AG04449 (cell line): ENCODE measurements around the gene PAK5.

Source experiments
- CTCF ChIA-PET: fragments of 350-600 bp; formaldehyde crosslinking; extraction: SDS; loops from one replicate; lab custom pipeline; 2021; ENCODE audit warnings: antibody characterized with exemption; lab: Yijun Ruan, JAX
- POLR2A ChIA-PET: fragments of 400-600, 350-600 bp; formaldehyde crosslinking; extraction: SDS; loops from one replicate; lab custom pipeline; 2020; ENCODE audit warnings: antibody characterized with exemption, inconsistent platforms; lab: Yijun Ruan, JAX
- DNase-seq: peaks from one replicate; pipeline ENCODE4 v3.0.0-alpha.2; 2010; ENCODE audit warnings: low read depth, low spot score
- H3K4me3 ChIP-seq: 2 replicates; pipeline ENCODE4 v1.5.1; 2011; ENCODE audit warnings: low read depth, mild to moderate bottlenecking, control low read depth, low read length
- TF ChIP-seq, protein P1 (sequence below): IDR thresholded peaks from one replicate; pipeline ENCODE4 v1.5.1; 2011; ENCODE audit warnings: mild to moderate bottlenecking, moderate library complexity, low read length, control low read depth, inconsistent platforms; ENCODE audit not compliant: insufficient read depth; ENCODE audit errors: missing control alignments

PAK5 gene

DNA sequence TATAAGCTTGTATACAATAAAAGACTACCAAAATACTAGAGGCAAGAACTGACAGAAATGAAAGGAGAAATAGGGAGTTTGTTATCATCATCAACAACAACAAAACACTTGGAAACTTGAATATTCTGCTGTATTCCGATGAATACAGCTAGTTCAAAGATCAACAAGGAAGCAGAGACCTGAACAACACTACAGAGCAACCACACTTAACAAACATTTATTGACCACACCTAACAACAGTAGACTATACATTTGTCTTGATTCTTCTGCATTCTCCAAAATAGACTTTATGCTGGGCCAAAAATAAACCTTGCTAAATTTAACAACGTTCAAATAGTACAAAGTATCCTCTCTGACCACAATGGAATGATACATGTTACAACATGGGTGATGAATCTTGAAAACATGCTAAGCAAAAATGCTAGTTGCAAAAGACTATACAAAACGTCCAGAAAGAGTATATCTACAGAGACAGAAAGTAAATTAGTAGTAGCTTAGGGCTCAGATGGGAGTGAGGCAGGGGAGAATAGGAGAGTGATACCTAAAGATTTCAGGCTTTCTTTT is 39.1 kb upstream of the PAK5 start:
- DNase-seq: no peak
- TF ChIP-seq, protein P1, sequence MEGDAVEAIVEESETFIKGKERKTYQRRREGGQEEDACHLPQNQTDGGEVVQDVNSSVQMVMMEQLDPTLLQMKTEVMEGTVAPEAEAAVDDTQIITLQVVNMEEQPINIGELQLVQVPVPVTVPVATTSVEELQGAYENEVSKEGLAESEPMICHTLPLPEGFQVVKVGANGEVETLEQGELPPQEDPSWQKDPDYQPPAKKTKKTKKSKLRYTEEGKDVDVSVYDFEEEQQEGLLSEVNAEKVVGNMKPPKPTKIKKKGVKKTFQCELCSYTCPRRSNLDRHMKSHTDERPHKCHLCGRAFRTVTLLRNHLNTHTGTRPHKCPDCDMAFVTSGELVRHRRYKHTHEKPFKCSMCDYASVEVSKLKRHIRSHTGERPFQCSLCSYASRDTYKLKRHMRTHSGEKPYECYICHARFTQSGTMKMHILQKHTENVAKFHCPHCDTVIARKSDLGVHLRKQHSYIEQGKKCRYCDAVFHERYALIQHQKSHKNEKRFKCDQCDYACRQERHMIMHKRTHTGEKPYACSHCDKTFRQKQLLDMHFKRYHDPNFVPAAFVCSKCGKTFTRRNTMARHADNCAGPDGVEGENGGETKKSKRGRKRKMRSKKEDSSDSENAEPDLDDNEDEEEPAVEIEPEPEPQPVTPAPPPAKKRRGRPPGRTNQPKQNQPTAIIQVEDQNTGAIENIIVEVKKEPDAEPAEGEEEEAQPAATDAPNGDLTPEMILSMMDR: no peak
- ChIA-PET CTCF (no interaction called here), POLR2A (no interaction called here)
- no peak overlapping the region for H3K4me3 ChIP-seq

DNA sequence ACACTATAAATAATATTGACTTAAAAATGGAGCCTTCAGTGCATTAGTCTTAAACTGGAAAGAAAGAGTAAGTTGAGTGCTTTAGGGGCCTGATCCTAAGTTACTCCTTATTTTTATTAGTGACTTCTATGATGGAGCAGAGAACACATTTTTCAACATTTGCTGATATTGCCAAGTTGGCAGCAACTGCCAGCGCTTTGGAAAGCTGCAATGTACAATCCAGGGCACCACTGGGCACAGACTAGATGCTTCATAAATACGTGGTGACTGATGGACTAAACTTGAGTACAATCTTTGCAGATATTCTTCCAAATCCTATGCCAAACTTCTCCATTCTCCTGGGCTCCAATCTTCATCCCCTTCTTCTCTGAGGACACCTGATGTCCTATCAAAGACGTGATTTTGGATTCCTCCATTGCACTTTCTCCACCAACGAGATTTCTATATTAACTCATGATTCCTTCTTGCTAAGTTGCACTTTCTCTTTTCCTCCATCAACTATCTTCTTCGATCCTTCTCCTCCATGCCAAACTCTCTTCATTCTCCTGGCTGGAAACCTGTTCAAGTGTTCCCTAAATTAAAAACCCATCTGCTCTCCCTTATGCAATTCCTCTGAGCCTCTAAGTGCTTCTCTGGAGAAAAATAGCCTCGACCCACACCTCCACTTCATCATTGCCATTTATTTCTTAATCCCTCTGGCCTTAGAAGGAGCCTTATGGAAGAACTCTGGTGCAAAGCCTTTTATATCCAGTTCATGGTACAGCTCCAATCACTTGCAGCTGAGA is 28.5 kb upstream of the PAK5 start:
- DNase-seq: no peak
- H3K4me3 ChIP-seq: no peak overlapping the region
- ChIA-PET CTCF (no interaction called here), POLR2A (no interaction called here)
- TF ChIP-seq, protein P1: no peak

DNA sequence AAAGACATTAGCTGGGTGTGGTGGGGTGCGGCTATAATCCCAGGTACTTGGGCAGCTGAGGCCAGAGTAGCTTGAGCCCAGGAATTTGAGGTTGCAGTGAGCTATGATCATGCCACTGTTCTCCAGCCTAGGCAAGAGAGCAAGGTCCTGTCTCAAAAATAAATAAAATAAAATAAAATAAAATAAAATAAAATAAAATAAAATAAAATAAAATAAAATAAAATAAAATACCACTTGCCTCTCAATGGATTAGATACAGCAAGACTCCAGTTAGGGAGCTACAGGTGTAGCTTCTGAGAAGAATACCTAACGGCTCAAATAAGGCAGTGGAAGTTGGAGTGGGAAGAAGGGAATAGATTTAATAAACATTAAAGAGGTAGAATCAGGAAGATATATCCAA is 13.7 kb upstream of the PAK5 start:
- no peak overlapping the region for H3K4me3 ChIP-seq
- TF ChIP-seq, protein P1: no peak
- CTCF ChIA-PET: no interaction called here
- no peak for DNase-seq
- POLR2A ChIA-PET: no interaction called here

DNA sequence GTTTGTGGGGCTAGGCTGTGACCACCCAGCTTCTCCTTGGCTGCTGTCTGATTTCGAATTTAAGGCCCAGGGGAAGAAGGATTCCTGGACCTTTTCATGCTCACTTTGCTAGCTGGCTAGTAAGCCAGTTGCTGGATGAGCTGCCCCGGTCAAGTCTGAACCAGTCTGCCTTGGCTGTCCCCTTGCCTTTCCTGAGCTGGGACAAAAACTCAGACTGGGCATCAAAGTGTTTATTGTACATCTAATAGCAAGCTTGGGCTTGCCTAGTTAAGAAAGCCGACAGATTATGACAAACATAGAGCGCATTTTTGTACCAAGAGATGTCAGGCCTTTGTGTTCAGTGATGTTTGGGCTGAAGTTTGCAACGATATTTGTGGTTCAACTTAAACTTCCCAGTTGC is 750 bp upstream of the PAK5 start:
- ChIA-PET POLR2A (no interaction called here), CTCF (no interaction called here)
- TF ChIP-seq, protein P1: no peak
- no peak for DNase-seq
- no peak overlapping the region for H3K4me3 ChIP-seq

DNA sequence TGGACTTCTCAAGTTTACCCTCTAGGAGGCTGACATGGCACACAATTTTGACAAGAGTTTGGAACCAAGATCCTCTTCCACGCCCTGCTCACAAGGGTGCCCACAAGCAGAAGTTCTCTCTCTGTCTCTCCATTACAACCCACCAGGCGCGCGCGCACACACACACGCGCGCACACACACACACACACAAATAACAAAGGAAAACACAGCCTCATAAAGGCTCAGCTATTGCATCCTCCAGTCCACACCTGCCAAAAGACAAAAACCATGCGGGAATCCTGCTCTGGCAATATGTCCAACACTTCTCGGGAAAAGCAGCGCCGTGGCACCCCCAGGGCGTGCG is 870 bp downstream of the PAK5 start:
- ChIA-PET CTCF (no interaction called here), POLR2A (no interaction called here)
- TF ChIP-seq, protein P1: no peak
- no peak overlapping the region for H3K4me3 ChIP-seq
- no peak for DNase-seq

DNA sequence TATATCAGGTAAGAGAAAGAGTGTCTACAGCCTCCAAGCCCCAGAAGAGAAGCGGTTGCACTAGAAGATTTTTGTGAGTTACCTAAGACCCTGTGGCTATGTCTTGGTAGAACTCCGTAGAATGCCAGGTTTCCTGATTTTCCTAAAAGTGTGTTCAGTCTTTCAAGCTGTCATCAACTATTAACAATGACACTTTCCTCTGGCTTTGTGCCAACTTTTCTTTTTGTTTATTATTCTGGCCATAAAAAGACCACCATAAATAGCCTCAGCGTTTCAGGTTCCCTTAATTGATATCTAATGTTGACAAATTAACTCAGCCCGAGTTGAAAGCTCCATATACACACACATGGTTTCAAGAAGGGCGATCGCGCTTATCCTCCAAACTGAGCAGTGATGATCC is 1.2 kb downstream of the PAK5 start:
- POLR2A ChIA-PET: no interaction called here
- TF ChIP-seq, protein P1: no peak
- CTCF ChIA-PET: no interaction called here
- no peak overlapping the region for H3K4me3 ChIP-seq
- no peak for DNase-seq
